Hippocampal formation (tissue), 2 donors: Measurements from ENCODE around the gene PTGDS.

ENCODE experiments used
- DNase-seq, 2 donors: peaks; one replicate each; lab custom pipeline; 2025; lab: John Stamatoyannopoulos, UW

The PTGDS gene

DNA sequence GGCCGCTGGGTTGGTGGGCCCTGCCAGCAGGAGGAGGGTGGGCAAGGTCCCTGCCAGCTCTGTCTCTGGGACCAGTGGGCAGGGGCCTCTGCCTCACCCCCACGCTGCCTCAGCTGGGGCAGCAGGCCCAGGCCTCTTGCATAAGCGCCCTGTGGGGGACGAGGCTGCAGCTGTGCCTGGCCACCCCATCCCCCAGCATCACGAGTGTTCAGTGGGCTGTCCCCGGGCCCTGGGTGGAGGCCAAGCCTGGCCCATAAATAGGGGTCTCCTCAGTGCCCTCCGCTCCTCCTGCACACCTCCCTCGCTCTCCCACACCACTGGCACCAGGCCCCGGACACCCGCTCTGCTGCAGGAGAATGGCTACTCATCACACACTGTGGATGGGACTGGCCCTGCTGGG, at the start of gene PTGDS:
Gene PTGDS (plus strand): TSS at position 282 of the 400 bp plus-strand sequence. CDS start 75 bp downstream, at position 357.
- DNase-seq = peak; percentile 91 to 95

DNA sequence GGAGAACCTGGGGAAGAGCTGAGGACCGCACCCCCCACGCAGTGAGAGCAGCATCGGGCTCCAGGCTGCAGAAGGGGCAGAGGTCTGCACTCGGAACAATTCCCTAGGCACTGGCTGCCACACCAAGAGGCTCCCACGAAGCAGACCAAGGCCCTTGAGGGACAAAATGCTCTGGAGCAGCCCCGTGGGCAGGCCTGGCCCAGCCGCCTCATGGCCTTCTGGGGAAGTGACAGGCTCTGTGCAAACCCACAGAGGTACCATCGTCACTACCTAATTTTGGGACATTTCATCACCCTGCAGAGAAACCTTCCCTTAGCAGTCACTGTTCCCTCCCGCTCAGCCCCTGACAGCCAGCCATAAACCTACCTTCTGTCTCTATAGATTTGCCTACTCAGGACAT, 48.7 kb upstream of the PTGDS start:
- DNase-seq = no peak

DNA sequence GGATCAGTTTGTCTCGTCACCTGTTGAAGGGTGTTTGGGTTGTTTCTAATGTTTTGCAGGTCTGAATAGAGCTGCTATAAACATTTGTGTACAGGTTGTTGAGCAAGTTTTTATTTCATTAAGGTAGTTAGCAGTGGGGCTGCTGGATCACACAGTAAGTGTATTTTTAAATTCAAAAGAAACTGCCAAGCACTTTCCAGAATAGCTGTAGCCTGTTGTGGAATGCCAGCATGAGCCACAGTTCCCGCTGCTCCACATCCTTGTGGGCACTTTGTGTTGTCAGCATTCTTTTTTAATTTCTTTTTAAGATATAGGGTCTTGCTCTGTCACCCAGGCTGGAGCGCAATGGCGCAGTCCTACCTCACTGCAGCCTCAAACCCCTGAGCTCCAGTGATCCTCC, 47.3 kb upstream of the PTGDS start:
- DNase-seq = no peak

DNA sequence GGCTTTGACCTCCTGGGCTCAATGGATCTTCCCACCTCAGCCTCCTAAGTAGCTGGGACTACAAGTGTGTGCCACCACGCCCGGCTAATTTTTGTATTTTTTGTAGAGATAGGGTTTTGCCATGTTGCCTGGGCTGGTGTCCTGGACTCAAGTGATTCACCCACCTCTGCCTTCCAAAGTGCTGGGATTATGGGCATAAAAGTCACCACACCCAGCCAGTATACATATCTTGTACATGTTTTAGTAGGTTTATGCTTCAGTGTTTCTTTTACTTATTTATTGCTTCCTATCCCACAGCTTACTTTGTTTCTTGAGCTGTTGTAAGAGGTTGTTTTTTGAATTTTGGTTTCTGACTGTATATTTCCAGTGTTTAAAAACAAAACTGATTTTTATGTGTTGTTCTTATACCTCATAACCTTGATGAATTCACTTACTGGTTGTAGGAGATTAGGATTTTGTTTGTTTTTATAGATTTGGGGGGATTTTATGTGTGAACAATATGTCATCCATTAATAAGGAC, 45.6 kb upstream of the PTGDS start:
- DNase-seq = no peak

DNA sequence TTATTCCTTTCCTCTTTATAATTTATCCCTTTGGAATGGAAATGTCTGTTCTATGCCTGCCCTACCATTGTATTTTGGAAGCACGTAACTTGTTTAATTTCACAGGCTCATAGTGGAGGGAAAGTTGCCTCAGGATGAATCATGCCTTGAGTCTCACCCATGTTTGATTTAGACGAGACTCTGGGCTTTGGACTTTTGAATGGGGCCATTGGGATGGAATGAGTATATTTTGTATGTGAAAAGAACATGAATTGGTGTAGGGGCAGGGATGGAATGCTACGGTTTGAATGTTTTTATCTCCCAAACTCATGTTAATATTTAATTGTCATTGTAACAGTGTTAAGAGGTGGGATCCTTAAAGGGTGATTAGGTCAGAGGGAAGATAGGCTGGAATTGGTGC, 43.0 kb upstream of the PTGDS start:
- DNase-seq = no peak

DNA sequence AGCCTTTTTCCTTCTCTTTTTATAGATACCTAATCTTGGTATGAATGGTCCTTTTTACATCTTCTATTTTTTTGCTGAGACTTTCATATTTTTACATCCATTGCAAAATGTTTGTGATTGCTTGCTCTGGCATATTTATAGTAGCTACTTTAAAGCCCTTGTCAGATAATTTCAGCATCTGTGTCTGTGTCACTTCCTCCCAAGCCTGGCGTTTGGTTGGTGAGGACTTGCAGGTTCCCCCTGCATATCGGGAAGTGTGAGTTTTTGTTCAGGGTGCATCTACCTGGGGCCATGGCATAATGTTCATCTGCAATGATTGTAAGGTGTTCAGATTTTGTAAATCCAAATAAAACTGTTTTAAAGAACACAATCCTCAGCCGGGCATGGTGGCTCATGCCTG, 41.7 kb upstream of the PTGDS start:
- DNase-seq = no peak

DNA sequence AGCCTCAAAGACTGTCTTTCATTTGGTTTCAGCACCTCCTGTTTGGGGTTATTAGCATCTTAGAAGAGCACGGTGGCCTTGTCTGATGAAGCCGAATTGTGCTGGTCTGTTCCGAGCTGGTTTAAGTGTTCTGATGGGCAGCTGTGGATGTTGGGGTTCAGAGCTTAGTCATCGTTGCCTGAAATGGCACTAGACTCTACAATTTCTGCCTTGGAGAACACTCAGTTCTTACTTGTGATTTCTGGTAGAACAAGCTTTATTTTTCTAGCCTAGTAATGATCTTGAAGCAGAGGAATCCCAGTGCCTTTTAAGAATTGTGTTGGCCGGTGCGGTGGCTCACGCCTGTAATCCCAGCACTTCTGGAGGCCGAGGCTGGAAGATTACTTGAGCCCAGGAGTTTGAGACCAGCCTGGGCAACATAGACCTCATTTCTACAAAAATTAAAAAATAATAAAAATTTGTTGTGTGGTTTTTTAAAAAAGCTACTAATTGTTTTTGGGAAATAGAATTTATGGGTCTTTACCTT, 40.6 kb upstream of the PTGDS start:
- no peak for DNase-seq

DNA sequence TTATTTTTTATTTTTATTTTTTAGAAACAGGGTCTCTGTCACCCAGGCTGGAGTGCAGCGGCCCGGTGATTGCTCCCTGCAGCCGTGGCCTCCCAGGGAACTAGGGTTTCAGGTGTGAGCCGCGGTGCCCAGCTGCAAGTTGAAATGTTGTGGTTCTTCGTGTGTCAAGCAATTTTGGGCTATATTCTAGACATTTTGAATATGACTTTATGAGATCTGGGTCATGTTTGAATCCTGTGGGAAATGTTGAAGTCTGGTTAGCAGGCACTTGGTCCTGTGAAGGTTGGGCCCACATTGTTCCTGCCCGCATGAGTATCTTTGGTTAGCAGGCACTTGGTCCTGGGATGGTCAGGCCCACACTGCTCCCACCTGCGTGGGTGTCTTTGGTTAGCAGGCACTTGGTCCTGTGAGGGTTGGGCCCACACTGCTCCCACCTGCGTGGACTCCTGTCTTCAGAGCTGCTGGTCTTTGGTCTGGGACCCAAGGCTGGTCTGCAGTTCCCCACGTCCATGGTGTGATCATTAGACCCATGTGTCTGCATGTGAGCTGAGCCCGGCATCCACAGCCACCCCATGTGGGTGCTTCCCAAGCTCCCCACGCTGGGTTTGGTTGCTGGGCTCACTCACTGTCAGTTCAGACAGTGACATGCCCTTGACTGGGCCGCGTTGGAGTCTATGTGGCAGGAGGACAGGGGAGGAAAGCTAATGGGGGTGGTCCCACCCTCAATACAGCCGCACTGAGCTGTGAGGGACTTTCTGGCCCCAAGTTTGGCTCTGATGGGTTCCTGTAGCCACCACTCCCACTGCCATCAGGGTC, 39.9 kb upstream of the PTGDS start:
- no peak for DNase-seq

DNA sequence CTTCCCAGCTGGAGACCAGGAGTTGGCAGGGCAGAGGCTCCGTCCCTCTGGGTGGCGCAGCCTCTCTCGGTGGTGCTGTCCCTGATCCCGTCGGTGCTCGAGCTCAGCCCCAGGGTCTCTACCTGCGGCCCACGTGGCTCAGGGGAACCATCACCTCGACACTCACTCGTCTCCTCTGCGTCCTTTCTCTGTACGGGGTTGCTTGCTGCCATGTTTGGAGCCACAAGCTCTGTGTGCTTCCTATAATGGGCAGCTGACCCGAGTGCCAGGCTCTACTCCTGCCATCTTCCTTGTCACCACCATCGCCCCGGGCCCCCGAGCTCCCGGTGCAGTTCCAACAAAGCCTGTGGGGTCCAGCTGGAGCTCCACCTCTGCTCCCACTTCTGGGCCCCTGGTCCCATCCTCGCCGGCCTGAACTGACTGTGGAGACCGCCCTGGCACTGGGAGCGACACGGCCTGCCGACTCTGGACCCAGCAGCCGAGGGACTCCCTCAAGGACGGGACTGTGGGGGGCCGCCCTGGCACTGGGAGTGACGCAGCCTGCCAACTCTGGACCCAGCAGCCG, 37.8 kb upstream of the PTGDS start:
- DNase-seq = no peak

DNA sequence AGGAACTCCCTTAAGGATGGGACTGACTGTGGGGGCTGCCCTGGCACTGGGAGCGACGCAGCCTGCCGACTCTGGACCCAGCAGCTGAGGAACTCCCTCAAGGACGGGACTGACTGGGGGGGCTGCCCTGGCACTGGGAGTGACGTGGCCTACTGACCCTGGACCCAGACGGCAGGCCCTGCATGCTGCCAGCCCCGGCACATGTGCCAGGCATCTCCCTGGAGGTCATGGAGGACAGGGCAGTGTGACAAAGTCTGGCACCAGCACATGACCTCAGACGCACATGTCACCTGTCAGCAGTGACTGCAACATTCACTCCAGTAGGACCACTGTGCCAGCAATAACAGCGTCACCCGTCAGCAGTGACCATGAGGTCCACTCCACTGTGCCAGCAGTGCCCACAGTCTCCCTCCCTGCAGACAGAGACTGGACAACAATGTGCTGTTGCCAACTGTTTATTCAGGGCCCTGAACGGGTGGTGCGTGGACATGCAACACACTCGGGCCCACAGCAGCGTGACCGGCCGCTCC, 37.2 kb upstream of the PTGDS start:
- DNase-seq = peak; percentile 38 to 77

DNA sequence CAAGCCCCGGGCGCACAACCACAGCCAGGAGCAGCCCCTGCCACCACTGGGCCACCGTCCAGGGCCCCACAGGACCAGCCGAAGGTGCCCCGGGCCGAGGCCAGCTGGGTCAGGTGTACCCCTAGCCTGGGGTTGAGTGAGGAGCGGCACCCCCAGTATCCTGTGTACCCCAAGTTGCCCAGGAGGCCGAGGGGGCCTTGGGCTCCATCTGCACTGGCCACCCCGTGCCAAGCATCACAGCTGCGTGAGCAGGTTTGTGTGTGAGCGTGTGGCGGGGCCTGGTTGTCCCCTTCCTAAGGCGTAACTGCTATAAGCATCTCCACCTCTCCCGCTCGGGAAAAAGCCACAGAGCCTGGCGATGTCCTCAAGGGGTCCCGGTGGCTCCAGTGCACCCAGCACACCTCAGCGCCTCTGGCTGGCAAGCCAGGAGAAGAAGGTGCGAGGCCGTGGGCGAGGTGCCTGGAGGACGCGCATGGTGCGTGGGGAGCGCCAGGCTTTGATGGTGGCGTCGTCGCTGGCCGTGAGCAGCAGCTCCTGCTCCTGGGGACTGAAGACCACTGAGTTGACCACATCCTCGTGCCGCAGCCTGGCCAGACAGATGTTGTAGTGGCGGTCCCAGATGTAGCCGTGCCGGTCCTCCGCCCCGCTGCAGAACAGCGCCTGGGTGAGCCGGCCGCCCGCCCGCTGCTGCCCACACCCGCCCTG, 36.6 kb upstream of the PTGDS start:
- DNase-seq = no peak

DNA sequence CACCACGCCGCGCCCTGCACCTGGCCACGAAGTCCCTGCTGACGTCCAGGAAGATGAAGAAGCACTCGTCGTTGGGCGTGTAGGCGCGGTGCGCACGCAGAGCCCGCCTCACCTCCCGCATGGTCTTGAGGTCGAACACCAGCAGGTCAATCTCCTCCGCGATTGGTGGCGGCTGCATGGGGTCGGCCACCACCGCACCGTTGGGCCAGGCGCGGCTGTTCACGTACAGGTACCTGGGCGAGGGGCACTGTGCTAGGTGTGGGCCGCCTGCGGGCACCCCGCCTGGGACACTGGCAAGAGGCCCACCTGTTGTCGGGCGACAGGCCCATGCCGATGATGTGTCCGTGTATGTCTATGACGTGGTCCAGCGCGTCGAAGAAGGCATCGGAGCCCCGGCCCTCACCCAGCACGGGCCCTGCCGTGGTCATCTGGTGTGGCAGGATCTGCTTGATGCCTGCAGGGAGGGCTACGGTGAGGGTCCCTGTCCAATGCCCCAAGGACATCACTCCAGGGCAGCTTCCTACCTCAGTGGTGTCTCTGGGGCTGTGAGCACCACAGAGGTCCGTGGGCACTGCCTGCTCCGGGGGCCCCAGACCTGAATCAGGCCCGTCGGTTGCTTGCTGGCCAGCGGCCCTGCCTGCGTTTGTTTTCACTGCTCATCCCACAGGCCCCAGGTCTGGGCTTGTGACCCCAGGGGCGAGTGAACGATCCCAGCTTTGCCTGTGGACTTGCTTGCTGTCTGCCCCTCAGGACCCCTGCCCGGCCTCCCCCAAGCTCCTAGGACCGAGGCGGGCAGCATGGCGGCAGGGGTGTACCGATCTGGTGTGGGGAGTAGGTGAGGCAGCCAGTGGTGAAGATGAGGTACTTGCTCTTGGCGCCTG, 35.8 kb upstream of the PTGDS start:
- no peak for DNase-seq

DNA sequence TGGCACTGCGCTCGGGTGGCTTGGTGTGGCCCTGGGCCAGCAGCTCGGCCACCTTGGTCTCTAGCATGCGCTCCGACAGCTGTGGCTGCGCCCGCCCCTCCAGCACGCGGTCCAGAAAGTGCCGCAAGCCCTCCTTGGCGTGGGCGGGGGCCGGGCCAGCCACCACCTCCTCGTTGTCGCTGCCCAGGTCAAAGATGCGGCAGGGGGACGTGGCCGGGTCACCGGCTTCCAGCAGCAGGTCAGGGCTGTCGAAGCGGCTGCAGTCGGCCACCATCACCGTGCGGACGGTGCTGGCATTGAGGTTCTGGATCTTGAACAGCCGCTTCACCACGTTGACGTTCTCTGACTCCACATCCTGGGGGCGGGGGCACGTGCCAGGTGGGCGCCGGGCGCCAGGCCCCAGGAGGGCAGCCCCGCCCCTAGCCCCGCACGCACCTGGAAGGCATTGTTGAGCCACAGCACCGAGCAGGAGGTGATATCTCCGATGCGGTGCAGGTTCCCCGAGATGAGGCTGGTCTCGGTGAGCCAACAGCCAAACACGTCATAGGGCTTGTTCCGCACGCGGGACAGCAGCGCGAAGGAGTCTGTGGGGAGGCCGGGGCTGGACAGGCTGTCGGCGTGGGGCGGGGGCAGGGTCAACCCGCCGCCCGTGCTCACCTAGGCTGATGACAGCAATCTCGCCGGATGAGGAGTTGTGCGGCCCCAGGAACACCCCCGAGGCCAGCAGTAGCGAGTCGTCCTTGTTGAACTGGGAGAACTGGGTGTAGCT, 35.0 kb upstream of the PTGDS start:
- DNase-seq = no peak

DNA sequence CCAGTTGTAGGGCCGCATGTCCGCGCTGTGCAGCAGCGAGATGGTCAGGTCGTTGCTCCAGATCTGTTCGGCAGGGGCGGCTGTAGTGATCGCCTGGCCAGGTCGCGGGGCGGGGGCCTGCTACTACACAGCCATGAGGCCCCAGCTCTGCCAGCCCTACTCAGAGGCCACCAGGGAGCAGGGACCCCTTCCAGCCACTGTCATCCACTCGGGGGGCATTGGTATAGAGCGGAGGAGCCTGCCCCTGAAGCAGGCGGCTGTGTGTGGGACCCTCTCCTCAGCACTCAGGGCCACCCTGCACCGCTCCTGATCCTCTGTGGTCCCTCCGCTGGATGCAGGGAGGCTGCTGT, 34.4 kb upstream of the PTGDS start:
- no peak for DNase-seq

DNA sequence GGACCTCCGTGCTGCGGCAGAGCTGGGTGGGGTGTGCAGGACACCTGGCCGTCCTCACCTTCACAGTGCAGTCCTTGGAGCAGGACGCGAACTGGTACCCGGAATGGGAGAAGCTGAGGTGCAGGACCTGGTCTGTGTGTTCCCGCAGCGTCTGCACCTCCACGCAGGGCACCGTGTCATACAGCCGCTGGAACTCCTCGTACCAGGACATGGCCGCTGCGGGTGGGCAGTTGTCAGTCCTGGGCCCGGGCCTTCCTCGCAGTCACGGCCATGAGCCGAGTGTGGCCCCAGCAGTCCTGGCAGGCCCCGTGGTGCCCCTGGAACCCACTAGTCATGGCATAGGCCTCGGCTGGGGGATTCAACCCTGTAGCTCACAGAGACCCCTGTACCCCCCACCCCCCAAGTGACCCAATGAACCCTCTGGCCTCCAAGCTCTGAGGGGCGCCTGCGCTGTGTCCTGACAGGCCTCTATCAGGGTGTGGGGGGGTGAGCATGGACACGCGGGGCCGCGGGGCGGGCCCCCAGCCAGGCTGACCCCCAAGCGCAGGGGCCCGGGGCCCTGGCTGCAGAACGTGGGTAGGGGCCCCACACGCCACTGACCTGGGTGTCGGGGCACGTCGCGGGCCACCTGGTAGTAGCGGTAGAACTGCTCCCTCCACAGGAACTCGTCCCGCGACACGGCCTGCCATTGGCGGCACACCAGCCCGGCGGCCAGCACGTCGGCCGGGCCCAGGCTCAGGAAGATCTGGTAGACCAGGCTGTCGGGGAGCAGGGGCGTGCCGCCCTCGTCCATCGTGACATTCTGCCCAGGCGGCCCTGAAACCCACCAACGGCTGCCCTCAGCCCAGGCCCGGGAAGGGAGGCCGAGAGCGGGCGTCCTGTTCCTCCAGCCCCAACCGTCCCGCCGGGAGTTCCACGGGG, 33.8 kb upstream of the PTGDS start:
- DNase-seq = no peak

DNA sequence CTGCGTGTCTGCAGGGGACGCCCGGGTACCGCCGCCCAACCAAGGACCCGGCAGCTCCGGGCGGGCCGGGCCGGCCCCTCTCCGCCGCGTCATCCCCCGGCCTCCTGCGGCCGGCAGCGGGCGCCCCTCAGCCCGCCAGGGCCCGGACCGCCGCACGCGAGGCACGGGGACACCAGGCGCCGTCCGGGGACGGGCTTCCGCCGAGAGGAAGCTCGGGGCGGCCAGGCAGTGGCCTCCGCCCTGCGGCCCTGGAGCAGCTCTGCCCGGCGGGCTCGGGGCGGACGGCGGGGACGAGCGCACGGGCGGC, 33.1 kb upstream of the PTGDS start:
- no peak for DNase-seq

DNA sequence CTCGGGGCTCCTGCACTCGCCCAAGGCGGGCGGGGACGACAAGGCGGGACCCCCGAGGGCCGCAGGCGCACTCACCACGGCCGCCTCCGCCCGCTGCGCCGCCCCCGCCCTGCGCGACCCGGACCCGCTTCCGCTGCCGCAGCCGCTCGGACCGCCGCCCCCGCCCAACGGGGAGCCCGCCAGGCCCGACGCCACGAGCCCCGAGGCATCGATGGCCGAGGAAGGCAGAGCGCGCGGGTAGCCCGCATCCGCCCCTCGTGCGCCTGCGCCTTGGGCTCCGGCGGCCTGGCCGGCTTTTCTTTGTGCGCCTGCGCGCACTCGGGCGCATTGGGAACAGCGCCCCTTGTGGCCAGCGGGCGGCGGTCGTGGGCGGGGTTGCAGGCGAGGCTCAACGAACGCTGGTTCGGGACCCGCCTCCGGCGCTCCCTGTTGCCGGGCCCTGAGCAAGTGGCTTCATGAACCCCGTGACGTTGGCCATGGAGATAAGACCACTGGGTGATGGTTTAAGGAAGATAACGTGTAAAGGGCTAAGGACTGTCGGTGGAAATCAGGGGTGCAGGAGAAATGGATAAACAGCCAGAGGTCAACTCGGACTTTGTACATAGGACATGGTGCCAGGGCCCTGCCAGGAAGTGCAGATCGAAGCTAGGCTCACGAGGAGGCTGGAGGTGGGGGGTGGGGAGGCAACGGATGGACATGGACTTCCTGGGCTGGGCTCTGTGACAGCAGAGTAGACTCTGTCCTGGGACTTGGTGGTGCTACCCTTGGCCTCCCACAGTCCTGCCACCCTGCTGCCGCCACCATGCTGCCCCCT, 32.6 kb upstream of the PTGDS start, which contains the start of the genes C8G and FBXW5:
Gene C8G (plus strand): TSS at position 725 of the 814 bp plus-strand sequence. CDS start 78 bp downstream, at position 803.
Gene FBXW5 (minus strand): TSS at position 220 of the 814 bp plus-strand sequence. CDS start 655 bp downstream, outside the sequence.
- peak; percentile 88 to 89 for DNase-seq
